ENCODE data around the gene MYCBPAP. TPM values are rescaled to one million over a fixed set of nuclear protein-coding genes. Genes with fewer than 3 reads are reported as not detected.

MYCBPAP gene
- total RNA-seq, 6 experiments from 2014 or later, result 0.51 TPM; not detected in 5

GRCh38 chr17:50549256-50549941 lies 41.2 kb downstream of the MYCBPAP start:
- Histone ChIP-seq H3K4me1 (peaks cover 0 to 28% (median 11%) of the 10 kb centered on the region in 4 donors), H3K27ac (peak overlapping the region in 1 of 3 donors; percentile 53), H3K27me3 (no peaks in the 10 kb centered on the region), H3K36me3 (no peaks in the 10 kb centered on the region), H3K4me3 (no peak overlapping the region), H3K9me3 (no peaks in the 10 kb centered on the region)
- peak in 3 of 4 donors; percentile 6 to 31 (median 8) for TF ChIP-seq CTCF (IDR thresholded peaks at IDR 0.05)
- TF ChIP-seq POLR2A (IDR thresholded peaks at IDR 0.05), result no peak
- 34% methylated on average over 11 of the region's 19 CpGs for WGBS (ENCODE audit: insufficient coverage, low coverage, low lambda C conversion rate, missing lambda C conversion rate)
- DNase-seq (peak; percentile 53 to 75 (median 69)), ATAC-seq (peak; percentile 25 to 57 (median 34))
- intact Hi-C loops (cut with DNase I), result loop anchor here in 1 of 2 donors (5.0 kb wide), 1 partner anchor 148 kb away; no protein-coding TSS in a partner anchor

- Histone ChIP-seq H3K4me3 (no peak overlapping the region), H3K27me3 (no peaks in the 10 kb centered on the region), H3K4me1 (peaks cover 0 to 28% (median 11%) of the 10 kb centered on the region in 4 donors), H3K36me3 (no peaks in the 10 kb centered on the region), H3K9me3 (no peaks in the 10 kb centered on the region), H3K27ac (peak overlapping the region in 1 of 3 donors; percentile 19)
- 73% methylated on average over 6 of the region's 11 CpGs for WGBS (ENCODE audit: insufficient coverage, low coverage, low lambda C conversion rate, missing lambda C conversion rate)
- intact Hi-C loops (cut with DNase I), result loop anchor here (5.0 to 10.0 kb wide), 5 partner anchors 67 to 285 kb away; partner anchors contain the start of gene WFIKKN2 (in 1 of the 2)
- ATAC-seq (peak in 1 of 4 donors; percentile 3), DNase-seq (peak in 2 of 3 donors; percentile 31 to 56)
- TF ChIP-seq CTCF (IDR thresholded peaks at IDR 0.05) (no peak), POLR2A (IDR thresholded peaks at IDR 0.05) (no peak)
These were observed 41.7 kb downstream of the MYCBPAP start for GRCh38 chr17:50549969-50550368.

GRCh38 chr17:50550661-50551432 lies 42.6 kb downstream of the MYCBPAP start:
- TF ChIP-seq CTCF (IDR thresholded peaks at IDR 0.05) (peak; percentile 78 to 92 (median 81)), POLR2A (IDR thresholded peaks at IDR 0.05) (no peak)
- Histone ChIP-seq H3K4me1 (peaks cover 0 to 28% (median 11%) of the 10 kb centered on the region in 4 donors), H3K27ac (no peak overlapping the region), H3K36me3 (peaks cover 0 to 5% (median 0%) of the 10 kb centered on the region in 4 donors), H3K9me3 (no peaks in the 10 kb centered on the region), H3K27me3 (no peaks in the 10 kb centered on the region), H3K4me3 (no peak overlapping the region)
- ATAC-seq, result peak; percentile 73 to 81 (median 78)
- WGBS (ENCODE audit: insufficient coverage, low coverage, low lambda C conversion rate, missing lambda C conversion rate), result 27% methylated on average over 9 of the region's 32 CpGs
- DNase-seq, result peak; percentile 83 to 91 (median 89)
- intact Hi-C loops (cut with DNase I), result loop anchor here (5.0 to 10.0 kb wide), 4 partner anchors 66 to 284 kb away; partner anchors contain the start of gene WFIKKN2 (in 1 of the 2)

GRCh38 chr17:50551433-50551815 lies 43.2 kb downstream of the MYCBPAP start:
- Histone ChIP-seq H3K4me1 (peaks cover 0 to 28% (median 11%) of the 10 kb centered on the region in 4 donors), H3K36me3 (peaks cover 0 to 5% (median 0%) of the 10 kb centered on the region in 4 donors), H3K4me3 (no peak overlapping the region), H3K27me3 (no peaks in the 10 kb centered on the region), H3K27ac (no peak overlapping the region), H3K9me3 (no peaks in the 10 kb centered on the region)
- no peak for DNase-seq
- no peak for ATAC-seq
- no peak for TF ChIP-seq CTCF (IDR thresholded peaks at IDR 0.05)
- no peak for TF ChIP-seq POLR2A (IDR thresholded peaks at IDR 0.05)
- WGBS (ENCODE audit: insufficient coverage, low coverage, low lambda C conversion rate, missing lambda C conversion rate), result 80% methylated on average over 1 of the region's 8 CpGs
- intact Hi-C loops (cut with DNase I), result loop anchor here (5.0 to 10.0 kb wide), 4 partner anchors 66 to 283 kb away; partner anchors contain the start of gene WFIKKN2 (in 1 of the 2)

Data from right lobe of liver (tissue), 6 donors.